Measurements from ENCODE around the gene STPG3.

The STPG3 gene

GRCh38 chr9:137227853-137228505, 23.1 kb upstream of the STPG3 start:
- H3K4me3 Mint-ChIP-seq = no peak overlapping the region
- H3K4me1 Mint-ChIP-seq = peaks cover 9% of the 10 kb centered on the region
- peaks cover 7% of the 10 kb centered on the region for H3K36me3 Mint-ChIP-seq
- DNase-seq (ENCODE audit: low spot score in 2 of 2) = no peak
- no peaks in the 10 kb centered on the region for H3K9me3 Mint-ChIP-seq
- ATAC-seq = no peak
- peak overlapping the region; percentile 27 for H3K27ac Mint-ChIP-seq

GRCh38 chr9:137228506-137228967, 22.5 kb upstream of the STPG3 start:
- Mint-ChIP-seq H3K4me3 (no peak overlapping the region), H3K9me3 (no peaks in the 10 kb centered on the region), H3K27ac (no peak overlapping the region), H3K4me1 (peaks cover 6% of the 10 kb centered on the region), H3K36me3 (peaks cover 2% of the 10 kb centered on the region)
- no peak for ATAC-seq
- DNase-seq (ENCODE audit: low spot score in 2 of 2) = no peak

GRCh38 chr9:137228968-137229896, 21.9 kb upstream of the STPG3 start:
- no peaks in the 10 kb centered on the region for H3K36me3 Mint-ChIP-seq
- no peak for DNase-seq (ENCODE audit: low spot score in 2 of 2)
- no peak overlapping the region for H3K4me3 Mint-ChIP-seq
- H3K27ac Mint-ChIP-seq = no peak overlapping the region
- no peak for ATAC-seq
- H3K4me1 Mint-ChIP-seq = peaks cover 6% of the 10 kb centered on the region
- H3K9me3 Mint-ChIP-seq = no peaks in the 10 kb centered on the region

GRCh38 chr9:137229903-137230704, 21.0 kb upstream of the STPG3 start:
- H3K27ac Mint-ChIP-seq = no peak overlapping the region
- H3K36me3 Mint-ChIP-seq = no peaks in the 10 kb centered on the region
- peaks cover 6% of the 10 kb centered on the region for H3K4me1 Mint-ChIP-seq
- no peak overlapping the region for H3K4me3 Mint-ChIP-seq
- H3K9me3 Mint-ChIP-seq = no peaks in the 10 kb centered on the region
- DNase-seq (ENCODE audit: low spot score in 2 of 2) = no peak
- ATAC-seq = no peak

GRCh38 chr9:137230705-137231371, 20.2 kb upstream of the STPG3 start, which contains the start of gene SLC34A3:
TSS of gene SLC34A3 (plus strand) at chr9:137230901. CDS start at chr9:137231703, 802 bp downstream.
- H3K36me3 Mint-ChIP-seq = no peaks in the 10 kb centered on the region
- ATAC-seq (no peak), DNase-seq (ENCODE audit: low spot score in 2 of 2) (no peak)
- no peak within 1 kb of the TSS for H3K4me3 Mint-ChIP-seq
- no peak within 1 kb of the TSS for H3K27ac Mint-ChIP-seq
- no peaks in the 10 kb centered on the region for H3K9me3 Mint-ChIP-seq
- peaks cover 6% of the 10 kb centered on the region for H3K4me1 Mint-ChIP-seq

- Mint-ChIP-seq H3K9me3 (no peaks in the 10 kb centered on the region), H3K36me3 (no peaks in the 10 kb centered on the region), H3K27ac (no peak overlapping the region), H3K4me3 (no peak overlapping the region), H3K4me1 (peaks cover 6% of the 10 kb centered on the region)
- ATAC-seq (no peak), DNase-seq (ENCODE audit: low spot score in 2 of 2) (no peak)
Observed at GRCh38 chr9:137231372-137232039, 19.6 kb upstream of the STPG3 start.

- DNase-seq (ENCODE audit: low spot score in 2 of 2) (no peak), ATAC-seq (no peak)
- Mint-ChIP-seq H3K27ac (no peak overlapping the region), H3K4me1 (peaks cover 6% of the 10 kb centered on the region), H3K36me3 (no peaks in the 10 kb centered on the region), H3K4me3 (no peak overlapping the region), H3K9me3 (no peaks in the 10 kb centered on the region)
Observed at GRCh38 chr9:137232101-137232500, 19.0 kb upstream of the STPG3 start.

GRCh38 chr9:137232510-137232909, 18.6 kb upstream of the STPG3 start:
- DNase-seq (ENCODE audit: low spot score in 2 of 2) = no peak

GRCh38 chr9:137233143-137233980, 17.7 kb upstream of the STPG3 start:
- Mint-ChIP-seq H3K4me3 (no peak overlapping the region), H3K4me1 (peaks cover 4% of the 10 kb centered on the region), H3K9me3 (no peaks in the 10 kb centered on the region), H3K36me3 (no peaks in the 10 kb centered on the region), H3K27ac (no peak overlapping the region)
- DNase-seq (ENCODE audit: low spot score in 2 of 2) (no peak), ATAC-seq (no peak)

More at GRCh38 chr9:137232510-137232909, 18.6 kb upstream of the STPG3 start:
- Mint-ChIP-seq H3K27ac (no peak overlapping the region), H3K4me3 (no peak overlapping the region), H3K4me1 (peaks cover 4% of the 10 kb centered on the region), H3K9me3 (no peaks in the 10 kb centered on the region), H3K36me3 (no peaks in the 10 kb centered on the region)
- ATAC-seq = no peak

GRCh38 chr9:137234055-137234697, 16.9 kb upstream of the STPG3 start:
- Mint-ChIP-seq H3K4me1 (peaks cover 11% of the 10 kb centered on the region), H3K9me3 (no peaks in the 10 kb centered on the region), H3K27ac (no peak overlapping the region), H3K4me3 (no peak overlapping the region), H3K36me3 (peaks cover 5% of the 10 kb centered on the region)
- DNase-seq (ENCODE audit: low spot score in 2 of 2) = no peak
- no peak for ATAC-seq

- no peak for DNase-seq (ENCODE audit: low spot score in 2 of 2)
- Mint-ChIP-seq H3K4me3 (no peak overlapping the region), H3K4me1 (peaks cover 12% of the 10 kb centered on the region), H3K27ac (no peak overlapping the region), H3K9me3 (no peaks in the 10 kb centered on the region), H3K36me3 (peaks cover 7% of the 10 kb centered on the region)
- no peak for ATAC-seq
Observed at GRCh38 chr9:137234758-137235423, 16.2 kb upstream of the STPG3 start.

GRCh38 chr9:137235424-137236237, 15.5 kb upstream of the STPG3 start:
- Mint-ChIP-seq H3K36me3 (peaks cover 7% of the 10 kb centered on the region), H3K4me1 (peaks cover 12% of the 10 kb centered on the region), H3K9me3 (no peaks in the 10 kb centered on the region), H3K4me3 (no peak overlapping the region), H3K27ac (no peak overlapping the region)
- DNase-seq (ENCODE audit: low spot score in 2 of 2) (no peak), ATAC-seq (no peak)

All from stimulated activated effector memory CD8-positive, alpha-beta T cell treated with anti-CD3 and anti-CD28 coated beads, Interleukin-12 subunit alpha, Interleukin-12 subunit beta, amount 100 ng/mL, for 72 hours (primary cell).